Stimulated activated naive CD8-positive, alpha-beta T cell treated with anti-CD3 and anti-CD28 coated beads, Interleukin-15, amount 100 ng/mL, for 72 hours (primary cell): ENCODE results near the gene PGR.

Source experiments
- ATAC-seq: fragments of 150-1000 bp; cut with Tn5 transposase; 2 replicates; pipeline ENCODE4 v1.10.0; 2021; ENCODE audit warnings: mild to moderate bottlenecking, moderate library complexity
- DNase-seq, 2 donors: peaks; one replicate each; pipeline ENCODE4 v3.0.0; 2021 to 2022
- H3K27ac Mint-ChIP-seq, 2 donors: one replicate each; pipeline ENCODE4 v1.8.0; 2022; ENCODE audit warnings: mild to moderate bottlenecking in 2 of 2, mixed read lengths in 2 of 2, moderate library complexity in 2 of 2
- H3K27me3 Mint-ChIP-seq: one replicate; pipeline ENCODE4 v1.8.0; 2022; ENCODE audit warnings: mixed read lengths
- H3K4me1 Mint-ChIP-seq: one replicate; pipeline ENCODE4 v1.8.0; 2022; ENCODE audit warnings: mild to moderate bottlenecking, mixed read lengths
- H3K4me3 Mint-ChIP-seq, 2 donors: one replicate each; pipeline ENCODE4 v1.8.0; 2022; ENCODE audit warnings: mild to moderate bottlenecking in 2 of 2, mixed read lengths in 2 of 2, moderate library complexity in 1 of 2
- H3K9me3 Mint-ChIP-seq, 2 donors: one replicate each; pipeline ENCODE4 v1.8.0; 2022; ENCODE audit warnings: mixed read lengths in 2 of 2

Gene PGR

DNA sequence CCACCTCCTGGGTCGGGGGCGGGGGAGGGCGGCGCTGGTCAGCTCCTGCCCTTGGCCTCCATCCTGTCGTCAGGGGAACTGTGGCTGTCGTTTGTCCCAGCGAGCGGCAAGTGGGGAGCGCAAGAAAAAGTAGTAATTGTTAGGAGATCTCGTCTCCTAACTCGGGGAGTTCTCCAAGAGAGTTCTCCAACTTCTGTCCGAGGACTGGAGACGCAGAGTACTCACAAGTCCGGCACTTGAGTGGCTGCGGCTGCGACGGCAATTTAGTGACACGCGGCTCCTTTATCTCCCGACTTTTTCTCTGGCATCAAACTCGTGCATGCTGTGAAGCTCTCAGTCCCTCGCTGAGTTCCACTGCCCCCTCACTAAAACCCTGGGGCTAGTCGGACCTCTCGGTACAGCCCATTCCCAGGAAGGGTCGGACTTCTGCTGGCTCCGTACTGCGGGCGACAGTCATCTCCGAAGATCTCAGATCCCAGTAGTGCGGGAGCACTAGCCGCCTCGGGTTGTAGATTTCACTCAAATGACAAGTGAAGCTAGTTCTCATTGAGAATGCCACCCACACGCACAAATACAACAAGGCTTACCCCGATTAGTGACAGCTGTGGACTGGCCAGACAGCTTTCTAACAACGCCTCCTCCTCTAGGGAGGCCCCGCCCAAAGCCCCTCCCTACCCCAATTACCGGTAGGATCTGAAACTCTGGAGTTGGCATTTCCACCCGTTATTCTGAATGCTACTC lies at the start of gene PGR:
Gene PGR, minus strand, starts transcription at position 611 of the 741 bp plus-strand sequence. CDS start 743 bp downstream, outside the sequence.
- Mint-ChIP-seq H3K9me3 (no peaks in the 10 kb centered on the region), H3K4me3 (no peak within 1 kb of the TSS), H3K4me1 (peaks cover 5% of the 10 kb centered on the region), H3K27ac (no peak within 1 kb of the TSS), H3K27me3 (peaks cover 56% of the 10 kb centered on the region)
- DNase-seq (no peak), ATAC-seq (no peak)

DNA sequence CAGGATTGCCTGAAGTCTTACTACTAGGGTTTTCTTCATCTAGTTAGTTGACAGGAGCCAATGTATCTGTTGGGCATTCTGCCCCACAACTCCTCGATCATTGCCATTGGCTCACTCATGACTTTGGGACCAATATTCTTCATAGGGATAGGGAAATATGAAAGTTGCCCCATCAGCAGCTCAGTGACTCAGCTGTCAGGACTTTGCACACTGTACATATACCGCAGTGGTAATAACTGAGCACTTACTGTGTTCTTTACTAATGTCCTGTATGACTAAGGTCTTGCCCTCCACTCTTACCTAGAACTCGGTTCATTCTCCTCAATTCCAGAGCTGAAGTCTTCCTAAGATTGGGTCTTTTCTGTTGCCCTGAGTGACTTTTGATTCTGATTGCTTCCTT lies 46.8 kb upstream of the PGR start:
- Mint-ChIP-seq H3K27me3 (no peaks in the 10 kb centered on the region), H3K4me1 (no peaks in the 10 kb centered on the region), H3K27ac (peak overlapping the region in 1 of 2 donors; percentile 62), H3K9me3 (peaks cover 12% of the 10 kb centered on the region in 2 donors), H3K4me3 (no peak overlapping the region)
- ATAC-seq, result no peak
- DNase-seq, result no peak

GRCh38 chr11:101169944-101170343 lies 40.3 kb upstream of the PGR start:
- DNase-seq, result no peak
- Mint-ChIP-seq H3K27ac (no peak overlapping the region), H3K9me3 (peaks cover 8 to 16% of the 10 kb centered on the region in 2 donors), H3K27me3 (no peaks in the 10 kb centered on the region), H3K4me1 (no peaks in the 10 kb centered on the region), H3K4me3 (no peak overlapping the region)
- no peak for ATAC-seq

DNA sequence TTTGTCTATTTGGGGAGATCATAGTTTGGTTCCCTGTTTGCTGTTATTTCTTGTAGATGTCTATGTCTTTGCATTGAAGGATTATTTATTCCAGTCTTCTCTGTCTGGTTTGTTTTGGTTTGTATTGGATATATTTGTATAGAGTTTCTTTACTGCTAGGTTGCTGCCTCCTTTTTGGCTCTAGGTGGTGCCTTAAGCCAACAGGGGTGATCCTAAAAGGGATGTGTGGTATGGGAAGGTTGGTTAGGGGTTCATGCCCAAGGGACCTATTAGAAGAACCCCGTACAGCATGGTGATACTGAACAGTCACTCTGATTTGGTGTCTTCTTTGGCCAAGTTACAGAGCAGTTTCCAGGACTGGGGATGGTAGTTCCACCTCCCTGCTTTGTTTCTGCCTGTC lies 36.4 kb upstream of the PGR start:
- Mint-ChIP-seq H3K27ac (no peak overlapping the region), H3K4me3 (no peak overlapping the region), H3K4me1 (no peaks in the 10 kb centered on the region), H3K9me3 (peaks cover 8 to 11% of the 10 kb centered on the region in 2 donors), H3K27me3 (no peaks in the 10 kb centered on the region)
- no peak for ATAC-seq
- no peak for DNase-seq

GRCh38 chr11:101158119-101158518 lies 28.5 kb upstream of the PGR start:
- Mint-ChIP-seq H3K27ac (no peak overlapping the region), H3K27me3 (no peaks in the 10 kb centered on the region), H3K4me1 (no peaks in the 10 kb centered on the region), H3K9me3 (peaks cover 9 to 34% of the 10 kb centered on the region in 2 donors), H3K4me3 (no peak overlapping the region)
- DNase-seq, result no peak
- no peak for ATAC-seq

DNA sequence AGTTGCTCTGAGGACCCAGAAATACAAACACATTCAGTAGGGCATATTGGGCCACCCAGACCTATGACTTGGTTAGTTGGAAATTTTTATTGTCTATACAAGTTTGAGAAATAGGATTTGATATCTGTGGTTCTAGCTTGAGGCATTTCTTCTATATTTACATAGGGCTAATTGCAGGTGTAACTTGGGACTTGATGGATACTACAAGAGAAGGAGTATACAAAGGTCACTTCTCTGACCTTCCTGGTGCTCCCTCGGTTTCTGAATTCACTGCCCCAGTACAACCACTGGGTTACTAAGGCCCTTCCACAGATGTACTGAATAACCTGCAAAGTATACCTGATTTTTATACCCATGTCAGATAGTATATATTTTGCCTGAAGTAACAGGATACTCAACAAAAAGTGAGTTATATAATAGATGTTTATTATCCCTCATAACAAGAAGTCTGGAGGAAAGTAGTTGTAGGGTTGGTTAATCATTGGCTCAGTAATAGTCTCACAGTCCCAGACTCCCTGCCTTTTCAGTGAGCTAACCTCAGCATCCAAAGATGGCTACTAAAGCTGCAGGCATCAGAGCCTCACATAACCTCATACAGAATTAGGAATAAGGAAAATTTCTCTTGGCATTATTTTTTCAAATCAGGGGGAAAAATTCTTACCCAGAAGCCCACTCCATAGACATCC lies 8.8 kb upstream of the PGR start:
- H3K27ac Mint-ChIP-seq, result no peak overlapping the region
- no peak for DNase-seq
- H3K4me3 Mint-ChIP-seq, result no peak overlapping the region

DNA sequence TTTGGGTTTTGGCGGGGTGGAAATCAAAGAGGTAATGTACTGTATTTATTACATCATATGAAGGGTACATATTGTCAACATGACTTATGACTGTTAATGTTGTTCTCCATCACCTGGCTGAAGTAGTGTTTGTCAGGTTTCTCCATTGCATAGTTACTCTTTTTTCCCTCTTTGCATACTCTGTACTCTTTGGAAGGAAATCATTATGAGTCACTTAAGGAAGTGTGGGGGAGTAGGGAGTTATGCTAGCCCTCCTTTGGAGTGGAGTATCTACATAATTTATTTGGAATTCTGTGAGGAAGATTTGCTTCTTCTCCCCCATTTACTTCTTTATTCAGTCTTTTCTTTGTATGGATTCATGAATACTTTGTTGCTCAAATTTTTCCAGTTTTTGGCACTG lies 3.6 kb upstream of the PGR start:
- no peak for ATAC-seq
- no peak for DNase-seq
- no peak overlapping the region for H3K4me3 Mint-ChIP-seq
- no peak overlapping the region for H3K27ac Mint-ChIP-seq
- H3K4me1 Mint-ChIP-seq, result no peaks in the 10 kb centered on the region
- peaks cover 0 to 7% of the 10 kb centered on the region in 2 donors for H3K9me3 Mint-ChIP-seq
- peaks cover 38% of the 10 kb centered on the region for H3K27me3 Mint-ChIP-seq

More for the DNA sequence above, 8.8 kb upstream of the PGR start:
- no peak for ATAC-seq
- Mint-ChIP-seq H3K4me1 (no peaks in the 10 kb centered on the region), H3K9me3 (peaks cover 0 to 7% of the 10 kb centered on the region in 2 donors), H3K27me3 (no peaks in the 10 kb centered on the region)

- ATAC-seq, result no peak
- Mint-ChIP-seq H3K9me3 (no peaks in the 10 kb centered on the region), H3K4me1 (peaks cover 5% of the 10 kb centered on the region), H3K27me3 (peaks cover 56% of the 10 kb centered on the region), H3K4me3 (no peak overlapping the region), H3K27ac (no peak overlapping the region)
- no peak for DNase-seq
These were observed 926 bp downstream of the PGR start for GRCh38 chr11:101128571-101129202.

DNA sequence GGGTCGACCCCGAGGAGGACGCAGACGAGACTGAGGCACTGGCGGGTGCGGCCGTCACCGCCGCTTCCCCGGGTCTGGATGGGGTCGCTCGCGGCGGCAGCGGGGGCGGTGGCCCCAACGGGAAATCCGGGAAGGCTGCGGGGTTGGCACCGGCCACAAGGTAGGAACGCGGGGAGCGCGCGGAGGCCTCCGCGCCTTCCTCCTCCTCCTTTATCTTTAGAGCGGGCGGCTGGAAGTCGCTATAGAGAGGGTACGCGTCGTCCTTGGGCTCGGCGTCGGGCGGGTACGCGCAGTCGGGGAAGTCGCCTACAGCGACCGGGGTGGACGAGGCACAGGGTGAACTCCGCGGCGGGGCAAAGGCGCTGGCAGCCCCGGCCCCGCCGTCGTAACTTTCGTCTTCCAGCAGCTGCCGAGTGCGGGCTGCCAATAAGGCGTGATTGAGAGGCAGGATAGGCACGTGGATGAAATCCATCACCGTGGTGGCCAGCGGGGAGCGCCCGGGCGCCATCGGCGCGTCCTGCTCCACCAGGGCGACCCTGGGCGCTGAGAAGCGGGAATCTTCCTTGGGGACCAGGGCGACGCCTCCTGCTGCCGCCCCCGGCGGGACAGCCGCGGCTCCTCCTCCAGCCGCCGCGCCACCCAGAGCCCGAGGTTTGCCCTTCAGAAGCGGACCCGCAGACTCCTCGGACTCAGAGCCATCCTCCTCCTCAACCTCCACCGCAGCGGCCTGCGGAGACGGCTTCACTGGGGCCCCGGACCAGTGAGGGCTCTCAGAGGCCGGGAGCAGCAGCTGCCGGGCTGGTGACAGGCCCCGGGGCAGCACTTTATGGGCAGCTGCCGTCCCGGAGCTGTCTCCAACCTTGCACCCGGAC lies 1.7 kb downstream of the PGR start:
- H3K27me3 Mint-ChIP-seq, result peaks cover 56% of the 10 kb centered on the region
- no peaks in the 10 kb centered on the region for H3K9me3 Mint-ChIP-seq

GRCh38 chr11:101127197-101127698 lies 2.4 kb downstream of the PGR start:
- no peaks in the 10 kb centered on the region for H3K9me3 Mint-ChIP-seq
- H3K27ac Mint-ChIP-seq, result no peak overlapping the region
- H3K4me3 Mint-ChIP-seq, result peak overlapping the region; percentile 26 to 45
- H3K27me3 Mint-ChIP-seq, result peaks cover 56% of the 10 kb centered on the region
- ATAC-seq (peak; percentile 26), DNase-seq (no peak)
- H3K4me1 Mint-ChIP-seq, result peaks cover 5% of the 10 kb centered on the region

More for the DNA sequence above, 1.7 kb downstream of the PGR start:
- Mint-ChIP-seq H3K4me1 (peaks cover 5% of the 10 kb centered on the region), H3K27ac (no peak overlapping the region), H3K4me3 (peak overlapping the region in 1 of 2 donors; percentile 14)
- ATAC-seq, result no peak
- no peak for DNase-seq

- Mint-ChIP-seq H3K9me3 (no peaks in the 10 kb centered on the region), H3K27me3 (peaks cover 52% of the 10 kb centered on the region), H3K4me3 (peak overlapping the region; percentile 26 to 45), H3K27ac (no peak overlapping the region), H3K4me1 (peaks cover 5% of the 10 kb centered on the region)
- DNase-seq, result no peak
- ATAC-seq, result no peak
These were observed 2.9 kb downstream of the PGR start for GRCh38 chr11:101126551-101127196.

DNA sequence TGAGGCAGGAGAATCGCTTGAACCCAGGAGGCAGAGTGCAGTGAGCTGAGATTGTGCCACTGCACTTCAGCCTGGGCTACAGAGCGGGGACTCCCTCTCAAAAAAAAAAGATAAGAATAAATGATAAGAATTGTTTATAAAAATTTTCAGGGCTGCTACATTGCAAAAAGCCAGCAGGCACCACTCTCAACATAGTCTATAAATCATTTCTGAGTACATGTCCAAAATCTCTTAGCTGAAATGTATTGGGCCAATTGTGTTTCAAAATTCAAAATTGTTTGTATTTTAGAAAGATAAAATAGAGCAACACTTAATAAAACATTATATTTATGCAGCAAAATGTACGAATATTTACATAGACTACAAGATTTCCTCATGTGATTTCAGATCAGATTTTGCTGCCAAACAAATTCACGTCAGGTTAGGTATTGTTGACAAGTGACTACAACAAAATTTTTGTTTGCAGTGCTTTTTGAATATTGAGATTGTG lies 13.9 kb downstream of the PGR start:
- ATAC-seq, result no peak
- no peaks in the 10 kb centered on the region for H3K4me1 Mint-ChIP-seq
- no peak overlapping the region for H3K27ac Mint-ChIP-seq
- no peak overlapping the region for H3K4me3 Mint-ChIP-seq
- H3K9me3 Mint-ChIP-seq, result peaks cover 0 to 10% of the 10 kb centered on the region in 2 donors
- no peaks in the 10 kb centered on the region for H3K27me3 Mint-ChIP-seq
- DNase-seq, result no peak

- Mint-ChIP-seq H3K9me3 (peaks cover 7 to 10% of the 10 kb centered on the region in 2 donors), H3K27ac (no peak overlapping the region), H3K4me1 (no peaks in the 10 kb centered on the region), H3K4me3 (no peak overlapping the region), H3K27me3 (no peaks in the 10 kb centered on the region)
- DNase-seq (no peak), ATAC-seq (no peak)
These were observed 16.1 kb downstream of the PGR start for GRCh38 chr11:101113540-101113939.

DNA sequence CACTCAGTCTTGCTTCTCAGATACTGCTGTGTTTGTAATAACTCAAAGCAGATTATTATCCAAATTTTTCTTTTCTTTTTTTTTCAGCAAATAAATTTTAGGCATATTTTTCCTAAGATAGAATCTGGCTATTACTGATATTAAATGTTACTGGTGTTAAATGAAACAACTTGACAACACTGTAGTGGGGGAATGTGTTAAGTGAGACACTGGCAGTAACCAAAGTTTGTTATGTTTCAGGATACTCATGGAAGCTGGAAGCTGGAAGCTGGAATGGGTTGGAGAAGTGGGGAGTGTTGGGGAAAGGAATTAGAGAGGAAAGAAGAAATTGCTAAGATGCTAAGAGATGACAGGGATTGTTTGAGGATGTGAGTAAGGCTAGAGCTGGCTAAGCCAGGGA lies 24.9 kb downstream of the PGR start:
- H3K27ac Mint-ChIP-seq, result no peak overlapping the region
- H3K9me3 Mint-ChIP-seq, result peaks cover 8 to 11% of the 10 kb centered on the region in 2 donors
- DNase-seq, result no peak
- H3K27me3 Mint-ChIP-seq, result no peaks in the 10 kb centered on the region
- no peak for ATAC-seq
- no peaks in the 10 kb centered on the region for H3K4me1 Mint-ChIP-seq
- H3K4me3 Mint-ChIP-seq, result no peak overlapping the region
